Motor neuron (in vitro differentiated cells): Measurements from ENCODE around the gene FXYD2. TPM values are rescaled to one million over a fixed set of nuclear protein-coding genes. Genes with fewer than 3 reads are reported as not detected.

Source experiments
- ATAC-seq, 8 experiments: fragments of 200-7000 bp; cut with Tn5 transposase; replicated peaks in 6 of 8; 2 replicates each; pipeline ENCODE4 v1.8.0; 2021; ENCODE audit warnings: mild to moderate bottlenecking in 8 of 8, moderate library complexity in 8 of 8
- H3K27ac ChIP-seq, 2 donors: fragments of 250-450 bp; sonication (Bioruptor Pico); 2 replicates each; pipeline ENCODE4 v1.9.0; 2021; ENCODE audit warnings: antibody characterized with exemption in 2 of 2, mild to moderate bottlenecking in 2 of 2, moderate library complexity in 1 of 2
- H3K4me1 ChIP-seq, 2 donors: fragments of 250-450 bp; sonication (Bioruptor Pico); replicated peaks in 1 of 2; 2 replicates each; pipeline ENCODE4 v1.6.1; 2021; ENCODE audit warnings: antibody characterized with exemption in 2 of 2, mild to moderate bottlenecking in 2 of 2, moderate library complexity in 1 of 2
- H3K4me3 ChIP-seq, 5 donors: fragments of 250-450 bp; sonication (Bioruptor Pico); 2 replicates each; pipeline ENCODE4 v1.9.0; 2021; ENCODE audit warnings: antibody characterized with exemption in 5 of 5, mild to moderate bottlenecking in 5 of 5, moderate library complexity in 4 of 5
- WGBS, 10 experiments: fragments of 450-650 bp; shearing (Covaris generic); methylation state at CpG; one replicate each; pipeline ENCODE4 v1.0.0; 2022; 5-methylcytosine and 5-hydroxymethylcytosine counted together
- in situ Hi-C, 9 experiments: fragments of 400-800 bp; cut with MboI; loops; one replicate each; pipeline ENCODE4 v1.15.0; 2021; ENCODE audit warnings: low sequenced_read_pairs in 9 of 9, low pct_unique_long_range_greater_than_20kb in 2 of 9; ENCODE audit not compliant: unreplicated experiment in 9 of 9
- total RNA-seq, 8 experiments: library from RNA; unstranded; fragments of 300-600 nt; gene quantifications; 2 replicates each; pipeline versions ENCODE4 v1.2.3 to v1.2.4, GENCODE V29; 2022

FXYD2 gene
- total RNA-seq, 8 experiments from 2014 or later, result 0.22 to 4.3 (median 1.3) TPM

GRCh38 chr11:117822074-117823033 is 2.2 kb downstream of the FXYD2 start:
- WGBS, 10 experiments, result 0 to 90% (median 60%) methylated on average over 1 to 13 of the region's 33 CpGs; no CpG with 5 or more reads in 3 of the 10 experiments
- Histone ChIP-seq H3K27ac (no peak overlapping the region), H3K4me1 (peaks cover 3 to 21% of the 10 kb centered on the region in 2 donors), H3K4me3 (no peak overlapping the region)
- in situ Hi-C loops, result loop anchor here in 7 of 9 experiments (10.0 to 25.0 kb wide), 3 partner anchors 232 to 385 kb away; no protein-coding TSS in a partner anchor
- ATAC-seq, result peak in 2 of 8 experiments; percentile 7 to 32

GRCh38 chr11:117821431-117821830 is 3.1 kb downstream of the FXYD2 start:
- Histone ChIP-seq H3K27ac (no peak overlapping the region), H3K4me1 (peaks cover 12 to 30% of the 10 kb centered on the region in 2 donors), H3K4me3 (no peak overlapping the region)
- no peak for ATAC-seq
- in situ Hi-C loops, result loop anchor here in 7 of 9 experiments (10.0 to 25.0 kb wide), 3 partner anchors 233 to 384 kb away; no protein-coding TSS in a partner anchor
- WGBS, 10 experiments, result 35 to 93% (median 90%) methylated on average over 2 to 9 of the region's 12 CpGs; no CpG with 5 or more reads in 3 of the 10 experiments

GRCh38 chr11:117820516-117820915 is 4.0 kb downstream of the FXYD2 start:
- ATAC-seq, result no peak
- no peak overlapping the region for H3K4me3 ChIP-seq
- H3K27ac ChIP-seq, result no peak overlapping the region
- peaks cover 20 to 36% of the 10 kb centered on the region in 2 donors for H3K4me1 ChIP-seq
- in situ Hi-C loops, result loop anchor here in 7 of 9 experiments (10.0 to 25.0 kb wide), 3 partner anchors 234 to 383 kb away; no protein-coding TSS in a partner anchor
- 0 to 100% methylated on average over 1 of the region's 10 CpGs; no CpG with 5 or more reads in 8 of the 10 experiments for WGBS, 10 experiments

- in situ Hi-C loops, result loop anchor here in 7 of 9 experiments (10.0 to 25.0 kb wide), 3 partner anchors 235 to 383 kb away; no protein-coding TSS in a partner anchor
- H3K4me3 ChIP-seq, result no peak overlapping the region
- H3K4me1 ChIP-seq, result peaks cover 25 to 41% of the 10 kb centered on the region in 2 donors
- WGBS, 10 experiments, result 56 to 100% (median 89%) methylated on average over 2 to 6 of the region's 11 CpGs; no CpG with 5 or more reads in 5 of the 10 experiments
- no peak for ATAC-seq
- H3K27ac ChIP-seq, result no peak overlapping the region
Measured at GRCh38 chr11:117820071-117820470, 4.5 kb downstream of the FXYD2 start.

GRCh38 chr11:117819096-117820040 is 5.2 kb downstream of the FXYD2 start:
- in situ Hi-C loops, result loop anchor here in 7 of 9 experiments (10.0 to 25.0 kb wide), 3 partner anchors 235 to 382 kb away; no protein-coding TSS in a partner anchor
- peaks cover 32 to 42% of the 10 kb centered on the region in 2 donors for H3K4me1 ChIP-seq
- 0 to 62% (median 27%) methylated on average over 1 to 4 of the region's 10 CpGs; no CpG with 5 or more reads in 6 of the 10 experiments for WGBS, 10 experiments
- no peak overlapping the region for H3K27ac ChIP-seq
- H3K4me3 ChIP-seq, result no peak overlapping the region
- ATAC-seq, result peak in 3 of 8 experiments; percentile 9 to 53 (median 17)

GRCh38 chr11:117818041-117818873 is 6.3 kb downstream of the FXYD2 start:
- in situ Hi-C loops, result loop anchor here in 6 of 9 experiments (25.0 kb wide), 2 partner anchors 244 to 381 kb away; no protein-coding TSS in a partner anchor

GRCh38 chr11:117817368-117818040 is 7.0 kb downstream of the FXYD2 start:
- ATAC-seq, result peak; percentile 3 to 61 (median 10)
- H3K4me3 ChIP-seq, result no peak overlapping the region
- peaks cover 35 to 45% of the 10 kb centered on the region in 2 donors for H3K4me1 ChIP-seq
- H3K27ac ChIP-seq, result peak overlapping the region in 1 of 2 donors; percentile 78
- WGBS, 10 experiments, result 0 to 50% (median 5%) methylated on average over 2 to 6 of the region's 19 CpGs; no CpG with 5 or more reads in 5 of the 10 experiments
- in situ Hi-C loops, result loop anchor here in 6 of 9 experiments (25.0 kb wide), 2 partner anchors 245 to 380 kb away; no protein-coding TSS in a partner anchor

More at GRCh38 chr11:117818041-117818873, 6.3 kb downstream of the FXYD2 start:
- 0 to 100% (median 57%) methylated on average over 1 to 6 of the region's 9 CpGs; no CpG with 5 or more reads in 3 of the 10 experiments for WGBS, 10 experiments
- H3K4me3 ChIP-seq, result no peak overlapping the region
- no peak overlapping the region for H3K27ac ChIP-seq
- ATAC-seq, result no peak
- H3K4me1 ChIP-seq, result peaks cover 35 to 42% of the 10 kb centered on the region in 2 donors

- Histone ChIP-seq H3K27ac (peak overlapping the region; percentile 39 to 78), H3K4me3 (no peak overlapping the region), H3K4me1 (peaks cover 35 to 45% of the 10 kb centered on the region in 2 donors)
- 70 to 100% (median 90%) methylated on average over 1 to 2 of the region's 5 CpGs; no CpG with 5 or more reads in 6 of the 10 experiments for WGBS, 10 experiments
- ATAC-seq, result peak in 6 of 8 experiments; percentile 0 to 3 (median 2)
- in situ Hi-C loops, result loop anchor here in 6 of 9 experiments (25.0 kb wide), 2 partner anchors 245 to 380 kb away; no protein-coding TSS in a partner anchor
Measured at GRCh38 chr11:117816846-117817367, 7.6 kb downstream of the FXYD2 start.

- in situ Hi-C loops, result loop anchor here in 6 of 9 experiments (25.0 kb wide), 2 partner anchors 246 to 379 kb away; no protein-coding TSS in a partner anchor
- 0 to 80% (median 7%) methylated on average over 1 to 5 of the region's 20 CpGs; no CpG with 5 or more reads in 4 of the 10 experiments for WGBS, 10 experiments
- peak; percentile 77 to 90 (median 85) for ATAC-seq
- peaks cover 35 to 45% of the 10 kb centered on the region in 2 donors for H3K4me1 ChIP-seq
- H3K27ac ChIP-seq, result peak overlapping the region; percentile 42 to 78
- no peak overlapping the region for H3K4me3 ChIP-seq
Measured at GRCh38 chr11:117816151-117816741, 8.3 kb downstream of the FXYD2 start.

- Histone ChIP-seq H3K27ac (peak overlapping the region; percentile 2 to 78), H3K4me3 (no peak overlapping the region), H3K4me1 (peaks cover 35 to 45% of the 10 kb centered on the region in 2 donors)
- no peak for ATAC-seq
- 30% methylated on average over 6 of the region's 7 CpGs; no CpG with 5 or more reads in 9 of the 10 experiments for WGBS, 10 experiments
- in situ Hi-C loops, result loop anchor here in 6 of 9 experiments (25.0 kb wide), 2 partner anchors 247 to 378 kb away; no protein-coding TSS in a partner anchor
Measured at GRCh38 chr11:117815262-117815803, 9.2 kb downstream of the FXYD2 start.
